ENCODE measurements around the gene SLC9C2.
A peak's percentile ranks its signal among the peaks of the same experiment; 100 is the strongest.
"Not testable (repeated sequence)": the region's sequence is repeated elsewhere in the genome, so short reads cannot be mapped to it uniquely, and the experiment has no call there.

Gene SLC9C2

GRCh38 chr1:173485401-173485800 is 117.5 kb downstream of the SLC9C2 start:
- no peak for DNase-seq (ENCODE audit: low spot score)

GRCh38 chr1:173484276-173484675 is 118.6 kb downstream of the SLC9C2 start:
- no peak for DNase-seq (ENCODE audit: low spot score)

- DNase-seq (ENCODE audit: low spot score) = no peak
Measured at GRCh38 chr1:173482683-173483082, 120.2 kb downstream of the SLC9C2 start.

- DNase-seq (ENCODE audit: low spot score) = no peak
Measured at GRCh38 chr1:173481195-173481772, 121.6 kb downstream of the SLC9C2 start.

- DNase-seq (ENCODE audit: low spot score) = no peak
Measured at GRCh38 chr1:173479649-173480048, 123.2 kb downstream of the SLC9C2 start.

- DNase-seq (ENCODE audit: low spot score) = peak; percentile 45
Measured at GRCh38 chr1:173478094-173478674, 124.7 kb downstream of the SLC9C2 start.

- peak; percentile 80 for DNase-seq (ENCODE audit: low spot score)
Measured at GRCh38 chr1:173477286-173478093, 125.4 kb downstream of the SLC9C2 start, which contains the start of gene PRDX6. Gene PRDX6 (plus strand): TSS chr1:173477335. CDS start chr1:173477398, 63 bp downstream.

- peak; percentile 99 for DNase-seq (ENCODE audit: low spot score)
Measured at GRCh38 chr1:173476665-173477285, 126.1 kb downstream of the SLC9C2 start.

GRCh38 chr1:173476197-173476664 is 126.6 kb downstream of the SLC9C2 start:
- DNase-seq (ENCODE audit: low spot score) = no peak

GRCh38 chr1:173475564-173476196 is 127.2 kb downstream of the SLC9C2 start:
- DNase-seq (ENCODE audit: low spot score) = no peak

GRCh38 chr1:173474780-173475421 is 128.0 kb downstream of the SLC9C2 start:
- not testable (repeated sequence) for DNase-seq (ENCODE audit: low spot score)

- no peak for DNase-seq (ENCODE audit: low spot score)
Measured at GRCh38 chr1:173474097-173474779, 128.6 kb downstream of the SLC9C2 start.

GRCh38 chr1:173473599-173474011 is 129.3 kb downstream of the SLC9C2 start:
- DNase-seq (ENCODE audit: low spot score) = no peak

- DNase-seq (ENCODE audit: low spot score) = no peak
Measured at GRCh38 chr1:173470608-173471007, 132.3 kb downstream of the SLC9C2 start.

- DNase-seq (ENCODE audit: low spot score) = no peak
Measured at GRCh38 chr1:173469656-173470055, 133.2 kb downstream of the SLC9C2 start.

- no peak for DNase-seq (ENCODE audit: low spot score)
Measured at GRCh38 chr1:173467426-173467825, 135.4 kb downstream of the SLC9C2 start.

- DNase-seq (ENCODE audit: low spot score) = not testable (repeated sequence)
Measured at GRCh38 chr1:173464185-173464584, 138.7 kb downstream of the SLC9C2 start.

- DNase-seq (ENCODE audit: low spot score) = not testable (repeated sequence)
Measured at GRCh38 chr1:173462666-173463065, 140.2 kb downstream of the SLC9C2 start.

- DNase-seq (ENCODE audit: low spot score) = no peak
Measured at GRCh38 chr1:173459885-173460284, 143.0 kb downstream of the SLC9C2 start.

GRCh38 chr1:173454966-173455524 is 147.8 kb downstream of the SLC9C2 start:
- no peak for DNase-seq (ENCODE audit: low spot score)

- no peak for DNase-seq (ENCODE audit: low spot score)
Measured at GRCh38 chr1:173453982-173454381, 148.9 kb downstream of the SLC9C2 start.
